HEK293 (cell line): ENCODE measurements around the gene USP13.
A peak's percentile ranks its signal among the peaks of the same experiment; 100 is the strongest.

Source experiments
- REST ChIP-seq: fragments of 450-650 bp; formaldehyde crosslinking; IDR thresholded peaks from 2 replicates; pipeline ENCODE4 v1.5.1; 2016; ENCODE audit warnings: missing biosample characterization, missing genetic modification characterization
- ZBTB17 ChIP-seq: fragments of 450-650 bp; formaldehyde crosslinking; IDR thresholded peaks from 2 replicates; pipeline ENCODE4 v1.5.1; 2016; ENCODE audit warnings: missing biosample characterization, missing genetic modification characterization
- ZNF274 ChIP-seq, 2 experiments: fragments of 200-500 bp in 1 of 2; fragments of 450-650 bp in 1 of 2; sonication (Bioruptor generic) in 1 of 2; formaldehyde crosslinking in 1 of 2; IDR thresholded peaks; 2 replicates each; pipeline versions ENCODE4 v1.5.1 to v1.6.1; 2014 to 2016; ENCODE audit warnings: borderline replicate concordance in 1 of 2, inconsistent platforms in 1 of 2, low read length in 1 of 2, missing biosample characterization in 1 of 2, missing genetic modification characterization in 1 of 2
- ZNF423 ChIP-seq: fragments of 450-650 bp; formaldehyde crosslinking; IDR thresholded peaks from 2 replicates; pipeline ENCODE4 v1.5.1; 2016; ENCODE audit warnings: missing biosample characterization, missing genetic modification characterization
- ZNF530 ChIP-seq: fragments of 450-650 bp; formaldehyde crosslinking; IDR thresholded peaks from 2 replicates; pipeline ENCODE4 v1.5.1; 2016; ENCODE audit warnings: low read depth, missing biosample characterization, missing genetic modification characterization
- ZNF777 ChIP-seq: fragments of 450-650 bp; formaldehyde crosslinking; IDR thresholded peaks from 2 replicates; pipeline ENCODE4 v1.5.1; 2017; ENCODE audit warnings: missing biosample characterization, missing genetic modification characterization, borderline replicate concordance
- TF ChIP-seq, protein P1 (sequence below): fragments of 450-650 bp; formaldehyde crosslinking; IDR thresholded peaks from 2 replicates; pipeline ENCODE4 v1.5.1; 2016; ENCODE audit warnings: missing biosample characterization, missing genetic modification characterization

GRCh38 chr3:179652447-179653095 is at the start of gene USP13:
- TF ChIP-seq, protein P1, sequence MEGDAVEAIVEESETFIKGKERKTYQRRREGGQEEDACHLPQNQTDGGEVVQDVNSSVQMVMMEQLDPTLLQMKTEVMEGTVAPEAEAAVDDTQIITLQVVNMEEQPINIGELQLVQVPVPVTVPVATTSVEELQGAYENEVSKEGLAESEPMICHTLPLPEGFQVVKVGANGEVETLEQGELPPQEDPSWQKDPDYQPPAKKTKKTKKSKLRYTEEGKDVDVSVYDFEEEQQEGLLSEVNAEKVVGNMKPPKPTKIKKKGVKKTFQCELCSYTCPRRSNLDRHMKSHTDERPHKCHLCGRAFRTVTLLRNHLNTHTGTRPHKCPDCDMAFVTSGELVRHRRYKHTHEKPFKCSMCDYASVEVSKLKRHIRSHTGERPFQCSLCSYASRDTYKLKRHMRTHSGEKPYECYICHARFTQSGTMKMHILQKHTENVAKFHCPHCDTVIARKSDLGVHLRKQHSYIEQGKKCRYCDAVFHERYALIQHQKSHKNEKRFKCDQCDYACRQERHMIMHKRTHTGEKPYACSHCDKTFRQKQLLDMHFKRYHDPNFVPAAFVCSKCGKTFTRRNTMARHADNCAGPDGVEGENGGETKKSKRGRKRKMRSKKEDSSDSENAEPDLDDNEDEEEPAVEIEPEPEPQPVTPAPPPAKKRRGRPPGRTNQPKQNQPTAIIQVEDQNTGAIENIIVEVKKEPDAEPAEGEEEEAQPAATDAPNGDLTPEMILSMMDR, result no peak
- TF ChIP-seq ZBTB17 (tag by site-specific recombination), result peak; percentile 53
- no peak for TF ChIP-seq ZNF530 (tag by site-specific recombination)
- no peak for TF ChIP-seq ZNF274 (IDR thresholded peaks at IDR 0.05; ENCODE audit: low read length)
- TF ChIP-seq ZNF274 (tag by site-specific recombination; IDR thresholded peaks at IDR 0.05; ENCODE audit: borderline replicate concordance), result no peak
- no peak for TF ChIP-seq REST (tag by site-specific recombination)
- TF ChIP-seq ZNF423 (tag by site-specific recombination), result no peak
- TF ChIP-seq ZNF777 (tag by site-specific recombination), result no peak
